Keratinocyte (primary cell): ENCODE measurements around the gene SLC2A5.

Experiments used
- EZH2 ChIP-seq: IDR thresholded peaks from one replicate; pipeline ENCODE4 v1.6.1; 2012; ENCODE audit warnings: inconsistent platforms, mild to moderate bottlenecking, low read length, moderate library complexity
- TF ChIP-seq, protein P1 (sequence below), 3 experiments: IDR thresholded peaks in 1 of 3; conservative IDR thresholded peaks in 1 of 3; optimal IDR thresholded peaks in 1 of 3; 2 replicates in 2 of 3; 3 replicates in 1 of 3; pipeline versions ENCODE3 to v1.5.1; 2011; ENCODE audit warnings: low read length in 3 of 3, mild to moderate bottlenecking in 3 of 3, moderate library complexity in 2 of 3, control low read depth in 1 of 3, inconsistent platforms in 1 of 3; ENCODE audit not compliant: insufficient read depth in 2 of 3; ENCODE audit errors: extremely low read depth in 1 of 3

DNA sequence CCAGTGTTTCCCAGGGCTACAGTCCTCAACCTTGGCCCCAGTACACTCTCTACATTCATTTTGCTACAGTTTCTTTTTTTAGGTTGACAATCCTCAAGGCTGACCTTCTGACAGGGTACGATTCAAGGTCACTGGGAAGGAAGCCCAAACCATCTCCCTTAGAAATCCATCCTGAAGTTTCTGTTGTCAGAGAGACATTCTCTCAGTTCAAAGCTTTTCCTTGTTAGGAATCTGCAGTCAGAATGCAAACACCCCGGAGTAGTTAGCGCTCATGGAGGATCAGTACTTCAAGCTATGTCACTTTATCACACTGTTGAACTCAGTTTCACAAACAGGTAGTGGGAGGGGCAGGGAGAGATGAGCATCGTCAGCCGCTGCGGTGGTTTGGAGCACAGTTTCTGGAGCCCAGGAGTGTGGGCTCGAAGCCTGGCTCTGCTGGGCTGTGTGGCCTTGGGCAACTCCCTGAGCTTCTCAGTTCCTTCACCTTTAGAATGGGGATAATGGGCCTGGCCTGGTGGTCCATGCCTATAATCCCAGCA lies 4.2 kb downstream of the SLC2A5 start:
- TF ChIP-seq, protein P1, sequence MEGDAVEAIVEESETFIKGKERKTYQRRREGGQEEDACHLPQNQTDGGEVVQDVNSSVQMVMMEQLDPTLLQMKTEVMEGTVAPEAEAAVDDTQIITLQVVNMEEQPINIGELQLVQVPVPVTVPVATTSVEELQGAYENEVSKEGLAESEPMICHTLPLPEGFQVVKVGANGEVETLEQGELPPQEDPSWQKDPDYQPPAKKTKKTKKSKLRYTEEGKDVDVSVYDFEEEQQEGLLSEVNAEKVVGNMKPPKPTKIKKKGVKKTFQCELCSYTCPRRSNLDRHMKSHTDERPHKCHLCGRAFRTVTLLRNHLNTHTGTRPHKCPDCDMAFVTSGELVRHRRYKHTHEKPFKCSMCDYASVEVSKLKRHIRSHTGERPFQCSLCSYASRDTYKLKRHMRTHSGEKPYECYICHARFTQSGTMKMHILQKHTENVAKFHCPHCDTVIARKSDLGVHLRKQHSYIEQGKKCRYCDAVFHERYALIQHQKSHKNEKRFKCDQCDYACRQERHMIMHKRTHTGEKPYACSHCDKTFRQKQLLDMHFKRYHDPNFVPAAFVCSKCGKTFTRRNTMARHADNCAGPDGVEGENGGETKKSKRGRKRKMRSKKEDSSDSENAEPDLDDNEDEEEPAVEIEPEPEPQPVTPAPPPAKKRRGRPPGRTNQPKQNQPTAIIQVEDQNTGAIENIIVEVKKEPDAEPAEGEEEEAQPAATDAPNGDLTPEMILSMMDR (optimal IDR thresholded peaks at IDR 0.05 in 1 of 3, IDR thresholded peaks at IDR 0.05 in 1 of 3, conservative IDR thresholded peaks at IDR 0.05 in 1 of 3; ENCODE audit: extremely low read depth in 1 of 3, insufficient read depth in 2 of 3, low read length in 3 of 3), result no peak
- no peak for TF ChIP-seq EZH2
